GDM1 (cell line): ENCODE measurements around the gene MAST4.
"Not testable (repeated sequence)": the region's sequence is repeated elsewhere in the genome, so short reads cannot be mapped to it uniquely, and the experiment has no call there.

ENCODE experiments used
- DNase-seq: peaks from one replicate; lab custom pipeline; 2025; lab: John Stamatoyannopoulos, UW

Gene MAST4

DNA sequence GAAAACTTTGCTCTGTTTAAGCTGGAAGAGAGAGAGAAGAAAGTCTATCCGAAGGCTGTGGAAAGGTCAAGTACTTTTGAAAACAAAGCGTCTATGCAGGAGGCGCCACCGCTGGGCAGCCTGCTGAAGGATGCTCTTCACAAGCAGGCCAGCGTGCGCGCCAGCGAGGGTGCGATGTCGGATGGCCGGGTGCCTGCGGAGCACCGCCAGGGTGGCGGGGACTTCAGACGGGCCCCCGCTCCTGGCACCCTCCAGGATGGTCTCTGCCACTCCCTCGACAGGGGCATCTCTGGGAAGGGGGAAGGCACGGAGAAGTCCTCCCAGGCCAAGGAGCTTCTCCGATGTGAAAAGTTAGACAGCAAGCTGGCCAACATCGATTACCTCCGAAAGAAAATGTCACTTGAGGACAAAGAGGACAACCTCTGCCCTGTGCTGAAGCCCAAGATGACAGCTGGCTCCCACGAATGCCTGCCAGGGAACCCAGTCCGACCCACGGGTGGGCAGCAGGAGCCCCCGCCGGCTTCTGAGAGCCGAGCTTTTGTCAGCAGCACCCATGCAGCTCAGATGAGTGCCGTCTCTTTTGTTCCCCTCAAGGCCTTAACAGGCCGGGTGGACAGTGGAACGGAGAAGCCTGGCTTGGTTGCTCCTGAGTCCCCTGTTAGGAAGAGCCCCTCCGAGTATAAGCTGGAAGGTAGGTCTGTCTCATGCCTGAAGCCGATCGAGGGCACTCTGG, 567.8 kb downstream of the MAST4 start:
- DNase-seq = no peak

DNA sequence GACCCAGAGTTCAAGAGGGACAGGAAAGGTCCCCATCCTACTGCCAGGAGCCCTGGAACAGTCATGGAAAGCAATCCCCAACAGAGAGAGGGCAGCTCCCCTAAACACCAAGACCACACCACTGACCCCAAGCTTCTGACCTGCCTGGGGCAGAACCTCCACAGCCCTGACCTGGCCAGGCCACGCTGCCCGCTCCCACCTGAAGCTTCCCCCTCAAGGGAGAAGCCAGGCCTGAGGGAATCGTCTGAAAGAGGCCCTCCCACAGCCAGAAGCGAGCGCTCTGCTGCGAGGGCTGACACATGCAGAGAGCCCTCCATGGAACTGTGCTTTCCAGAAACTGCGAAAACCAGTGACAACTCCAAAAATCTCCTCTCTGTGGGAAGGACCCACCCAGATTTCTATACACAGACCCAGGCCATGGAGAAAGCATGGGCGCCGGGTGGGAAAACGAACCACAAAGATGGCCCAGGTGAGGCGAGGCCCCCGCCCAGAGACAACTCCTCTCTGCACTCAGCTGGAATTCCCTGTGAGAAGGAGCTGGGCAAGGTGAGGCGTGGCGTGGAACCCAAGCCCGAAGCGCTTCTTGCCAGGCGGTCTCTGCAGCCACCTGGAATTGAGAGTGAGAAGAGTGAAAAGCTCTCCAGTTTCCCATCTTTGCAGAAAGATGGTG, 568.8 kb downstream of the MAST4 start:
- no peak for DNase-seq

DNA sequence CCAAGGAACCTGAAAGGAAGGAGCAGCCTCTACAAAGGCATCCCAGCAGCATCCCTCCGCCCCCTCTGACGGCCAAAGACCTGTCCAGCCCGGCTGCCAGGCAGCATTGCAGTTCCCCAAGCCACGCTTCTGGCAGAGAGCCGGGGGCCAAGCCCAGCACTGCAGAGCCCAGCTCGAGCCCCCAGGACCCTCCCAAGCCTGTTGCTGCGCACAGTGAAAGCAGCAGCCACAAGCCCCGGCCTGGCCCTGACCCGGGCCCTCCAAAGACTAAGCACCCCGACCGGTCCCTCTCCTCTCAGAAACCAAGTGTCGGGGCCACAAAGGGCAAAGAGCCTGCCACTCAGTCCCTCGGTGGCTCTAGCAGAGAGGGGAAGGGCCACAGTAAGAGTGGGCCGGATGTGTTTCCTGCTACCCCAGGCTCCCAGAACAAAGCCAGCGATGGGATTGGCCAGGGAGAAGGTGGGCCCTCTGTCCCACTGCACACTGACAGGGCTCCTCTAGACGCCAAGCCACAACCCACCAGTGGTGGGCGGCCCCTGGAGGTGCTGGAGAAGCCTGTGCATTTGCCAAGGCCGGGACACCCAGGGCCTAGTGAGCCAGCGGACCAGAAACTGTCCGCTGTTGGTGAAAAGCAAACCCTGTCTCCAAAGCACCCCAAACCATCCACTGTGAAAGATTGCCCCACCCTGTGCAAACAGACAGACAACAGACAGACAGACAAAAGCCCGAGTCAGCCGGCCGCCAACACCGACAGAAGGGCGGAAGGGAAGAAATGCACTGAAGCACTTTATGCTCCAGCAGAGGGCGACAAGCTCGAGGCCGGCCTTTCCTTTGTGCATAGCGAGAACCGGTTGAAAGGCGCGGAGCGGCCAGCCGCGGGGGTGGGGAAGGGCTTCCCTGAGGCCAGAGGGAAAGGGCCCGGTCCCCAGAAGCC, 569.6 kb downstream of the MAST4 start:
- no peak for DNase-seq

GRCh38 chr5:67166460-67167285, 570.5 kb downstream of the MAST4 start:
- no peak for DNase-seq

DNA sequence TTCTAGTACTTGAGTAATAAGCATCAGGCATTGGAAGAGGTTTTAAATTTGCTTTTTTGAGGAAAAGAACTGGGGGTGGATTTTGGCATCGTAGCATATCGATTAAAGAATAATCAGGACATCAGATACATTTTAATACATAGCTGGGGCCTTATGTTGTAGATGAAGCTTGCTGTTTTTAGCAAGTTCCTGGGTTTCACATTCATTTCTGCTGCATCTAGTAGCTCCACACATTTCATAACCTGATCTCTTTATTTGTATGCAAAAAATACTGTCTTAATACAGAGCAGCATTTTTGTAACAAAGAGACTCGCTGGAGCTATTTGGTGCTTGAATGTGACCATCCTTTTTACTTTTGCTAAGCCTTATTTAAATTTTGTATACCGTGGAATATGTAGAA, 571.9 kb downstream of the MAST4 start:
- no peak for DNase-seq

- no peak for DNase-seq
These were observed 574.6 kb downstream of the MAST4 start for GRCh38 chr5:67170767-67171166.

- not testable (repeated sequence) for DNase-seq
These were observed 577.2 kb downstream of the MAST4 start for GRCh38 chr5:67173351-67173750.

GRCh38 chr5:67173959-67174358, 577.8 kb downstream of the MAST4 start:
- DNase-seq = no peak

GRCh38 chr5:67176936-67177335, 580.7 kb downstream of the MAST4 start:
- DNase-seq = no peak

GRCh38 chr5:67178085-67178484, 581.9 kb downstream of the MAST4 start:
- no peak for DNase-seq

DNA sequence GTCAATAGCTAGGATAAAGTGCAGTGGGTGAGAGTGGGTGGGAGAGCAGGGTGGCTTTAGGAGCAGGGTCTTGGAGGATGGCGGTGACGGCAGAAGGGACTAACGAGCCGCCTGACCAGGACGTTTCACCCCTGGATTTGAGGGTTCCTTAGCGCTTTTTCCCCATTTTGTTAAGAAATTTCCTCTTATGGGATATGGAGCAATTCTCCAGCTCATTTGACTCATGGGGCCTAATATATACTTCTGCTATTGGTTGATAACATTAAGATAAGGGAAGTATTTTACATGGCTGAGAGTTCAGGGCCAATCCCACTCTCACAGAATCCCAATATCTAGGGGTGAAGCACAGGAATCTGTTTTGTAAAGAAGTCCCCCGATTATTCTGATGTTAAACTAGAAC, 582.8 kb downstream of the MAST4 start:
- DNase-seq = no peak

- DNase-seq = no peak
These were observed 583.6 kb downstream of the MAST4 start for GRCh38 chr5:67179697-67180361.

GRCh38 chr5:67181648-67182221, 585.5 kb downstream of the MAST4 start:
- peak; percentile 60 for DNase-seq

GRCh38 chr5:67182301-67182790, 586.2 kb downstream of the MAST4 start:
- DNase-seq = no peak

DNA sequence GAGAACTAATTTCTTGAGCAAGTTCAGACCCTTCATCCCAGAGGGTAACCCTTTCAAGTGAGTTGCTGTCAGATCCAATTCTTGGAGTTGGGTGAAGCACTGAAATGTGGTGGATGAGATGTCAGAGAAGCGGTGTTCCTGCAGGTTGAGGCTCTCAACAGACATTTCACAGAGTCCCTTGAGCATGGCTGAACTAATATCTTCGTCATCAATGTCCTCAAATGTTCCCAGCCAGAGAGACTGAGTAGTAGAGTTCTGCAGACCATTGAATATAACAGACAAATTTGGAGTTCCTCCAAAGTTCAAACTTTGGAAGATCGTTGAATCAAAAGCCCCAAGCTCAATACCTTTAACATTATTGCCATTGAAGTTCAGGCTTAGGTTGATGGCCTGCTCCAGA, 587.7 kb downstream of the MAST4 start:
- no peak for DNase-seq

DNA sequence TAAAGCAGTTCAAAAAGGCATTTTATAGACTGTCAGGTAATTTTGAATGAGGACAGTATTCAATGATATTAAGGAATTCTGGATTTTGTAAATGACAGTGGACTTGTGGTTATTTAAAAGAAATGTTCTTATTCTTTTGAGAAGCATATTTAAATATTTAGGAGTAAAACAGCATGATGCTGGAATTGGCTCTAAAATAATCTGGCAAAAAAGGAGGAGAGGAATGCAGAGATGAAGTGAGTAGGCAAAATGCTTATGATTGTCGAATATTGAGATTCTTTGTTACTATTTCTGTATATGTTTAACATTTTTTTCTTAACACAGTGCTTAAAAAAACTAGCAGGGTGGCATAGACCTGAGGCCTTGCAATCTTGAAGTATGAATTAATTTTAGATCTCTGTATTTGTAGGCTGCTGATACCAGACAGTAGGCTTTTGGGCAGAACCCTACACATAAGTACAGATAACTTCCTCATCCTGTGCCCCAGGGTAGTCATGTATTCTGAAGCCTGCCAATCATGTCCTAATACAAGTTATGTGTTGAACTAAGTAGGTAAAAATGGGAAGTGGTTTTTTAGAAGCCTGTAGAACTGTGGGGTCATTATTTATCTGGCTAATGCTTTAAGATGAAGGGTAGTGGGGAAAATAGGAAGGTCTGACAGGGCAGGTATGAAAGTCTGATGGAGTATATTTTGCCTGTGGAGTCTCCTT, 591.0 kb downstream of the MAST4 start:
- DNase-seq = peak; percentile 43

- DNase-seq = no peak
These were observed 592.3 kb downstream of the MAST4 start for GRCh38 chr5:67188274-67189078.

GRCh38 chr5:67189079-67189354, 592.8 kb downstream of the MAST4 start:
- DNase-seq = no peak

DNA sequence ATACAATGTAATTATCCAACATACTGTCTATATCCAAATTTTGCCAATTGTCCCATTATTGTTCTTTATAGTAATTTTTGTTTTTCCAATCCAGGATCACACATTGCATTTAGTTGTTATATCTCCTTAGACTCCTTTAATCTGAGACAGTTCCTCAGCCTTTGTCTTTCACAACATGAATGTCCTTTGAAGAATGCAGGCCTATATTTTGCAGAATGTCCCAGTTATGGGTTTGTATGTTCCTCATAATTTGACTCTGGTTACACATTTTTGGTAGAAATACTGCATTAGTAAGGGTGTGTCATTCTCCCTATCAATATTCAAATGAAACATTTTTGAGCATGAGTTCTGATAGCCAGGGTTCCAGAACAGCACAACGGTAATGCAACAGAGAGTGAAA, 593.7 kb downstream of the MAST4 start:
- DNase-seq = no peak
